Astrocyte (in vitro differentiated cells and primary cell): ENCODE results near the gene RUBCNL. TPM values are rescaled to one million over a fixed set of nuclear protein-coding genes. Genes with fewer than 3 reads are reported as not detected.

Source experiments
- DNase-seq: peaks from one replicate; pipeline ENCODE4 v3.0.0-alpha.2; 2010; ENCODE audit warnings: low read depth
- FAIRE-seq: peaks from 2 replicates; lab custom pipeline; 2011; peaks lifted over from hg19 to GRCh38; lab: Jason Lieb, UNC
- H2AFZ ChIP-seq: 2 replicates; pipeline ENCODE4 v1.6.0; 2012; ENCODE audit warnings: low read depth, low read length, inconsistent platforms
- H3K27ac ChIP-seq: 2 replicates; pipeline ENCODE4 v1.5.1; 2011; ENCODE audit warnings: low read depth, low read length, inconsistent platforms
- H3K27me3 ChIP-seq: 2 replicates; pipeline ENCODE4 v1.6.0; 2011; ENCODE audit warnings: low read length, inconsistent platforms; ENCODE audit not compliant: insufficient read depth
- H3K36me3 ChIP-seq: 2 replicates; pipeline ENCODE4 v1.5.1; 2011; ENCODE audit warnings: low read length, inconsistent platforms; ENCODE audit not compliant: insufficient read depth
- H3K4me1 ChIP-seq: 2 replicates; pipeline ENCODE4 v1.5.1; 2011; ENCODE audit warnings: low read length, inconsistent platforms; ENCODE audit not compliant: insufficient read depth
- H3K4me2 ChIP-seq: 2 replicates; pipeline ENCODE4 v1.6.0; 2012; ENCODE audit warnings: low read length, inconsistent platforms
- H3K4me3 ChIP-seq: 2 replicates; pipeline ENCODE4 v1.5.1; 2011; ENCODE audit warnings: low read depth, mild to moderate bottlenecking, low read length, inconsistent platforms; ENCODE audit not compliant: insufficient read depth
- H3K79me2 ChIP-seq: 2 replicates; pipeline ENCODE4 v1.6.0; 2012; ENCODE audit warnings: mild to moderate bottlenecking, low read length, inconsistent platforms; ENCODE audit not compliant: insufficient read depth
- H3K9ac ChIP-seq: 2 replicates; pipeline ENCODE4 v1.6.0; 2012; ENCODE audit warnings: mild to moderate bottlenecking, low read length, inconsistent platforms
- H3K9me3 ChIP-seq: 2 replicates; pipeline ENCODE4 v1.5.1; 2012; ENCODE audit warnings: low read depth, mild to moderate bottlenecking, low read length, inconsistent platforms; ENCODE audit not compliant: insufficient read depth
- H4K20me1 ChIP-seq: 2 replicates; pipeline ENCODE4 v1.6.0; 2012; ENCODE audit warnings: low read length, inconsistent platforms; ENCODE audit not compliant: insufficient read depth
- H3K27ac Mint-ChIP-seq: one replicate; pipeline ENCODE4 v1.8.0; 2021; ENCODE audit warnings: mild to moderate bottlenecking, mixed read lengths; ENCODE audit not compliant: unreplicated experiment
- H3K27me3 Mint-ChIP-seq: one replicate; pipeline ENCODE4 v1.8.0; 2021; ENCODE audit warnings: low read depth, mixed read lengths; ENCODE audit not compliant: unreplicated experiment
- H3K36me3 Mint-ChIP-seq: one replicate; pipeline ENCODE4 v1.8.0; 2021; ENCODE audit warnings: low read depth, mixed read lengths; ENCODE audit not compliant: unreplicated experiment
- H3K4me1 Mint-ChIP-seq: one replicate; pipeline ENCODE4 v1.8.0; 2021; ENCODE audit warnings: low read depth, mixed read lengths; ENCODE audit not compliant: unreplicated experiment
- H3K4me3 Mint-ChIP-seq: one replicate; pipeline ENCODE4 v1.8.0; 2021; ENCODE audit warnings: mild to moderate bottlenecking, moderate library complexity, mixed read lengths; ENCODE audit not compliant: unreplicated experiment
- H3K9me3 Mint-ChIP-seq: one replicate; pipeline ENCODE4 v1.8.0; 2021; ENCODE audit warnings: mild to moderate bottlenecking, mixed read lengths; ENCODE audit not compliant: unreplicated experiment
- EZH2 ChIP-seq: IDR thresholded peaks from 2 replicates; pipeline ENCODE4 v1.6.1; 2012; ENCODE audit warnings: mild to moderate bottlenecking, low read length, inconsistent platforms; ENCODE audit not compliant: insufficient read depth
- total RNA-seq: library from RNA; stranded (reverse); gene quantifications from 2 replicates; pipeline ENCODE4 v1.2.1, GENCODE V29; 2021
- TF ChIP-seq, protein P1 (sequence below): IDR thresholded peaks from 2 replicates; pipeline ENCODE4 v1.5.1; 2011; ENCODE audit warnings: low read depth, mild to moderate bottlenecking, inconsistent platforms, low read length, moderate library complexity; ENCODE audit not compliant: insufficient read depth

RUBCNL gene
- total RNA-seq, 1 donor from 2014 or later = 1.5 TPM

- Mint-ChIP-seq H3K9me3 (peaks cover 15% of the 10 kb centered on the region), H3K4me3 (no peak overlapping the region), H3K36me3 (no peaks in the 10 kb centered on the region), H3K27ac (peak overlapping the region; percentile 95), H3K27me3 (peaks cover 2% of the 10 kb centered on the region), H3K4me1 (peaks cover 20% of the 10 kb centered on the region)
- no peak for TF ChIP-seq EZH2
- TF ChIP-seq, protein P1, sequence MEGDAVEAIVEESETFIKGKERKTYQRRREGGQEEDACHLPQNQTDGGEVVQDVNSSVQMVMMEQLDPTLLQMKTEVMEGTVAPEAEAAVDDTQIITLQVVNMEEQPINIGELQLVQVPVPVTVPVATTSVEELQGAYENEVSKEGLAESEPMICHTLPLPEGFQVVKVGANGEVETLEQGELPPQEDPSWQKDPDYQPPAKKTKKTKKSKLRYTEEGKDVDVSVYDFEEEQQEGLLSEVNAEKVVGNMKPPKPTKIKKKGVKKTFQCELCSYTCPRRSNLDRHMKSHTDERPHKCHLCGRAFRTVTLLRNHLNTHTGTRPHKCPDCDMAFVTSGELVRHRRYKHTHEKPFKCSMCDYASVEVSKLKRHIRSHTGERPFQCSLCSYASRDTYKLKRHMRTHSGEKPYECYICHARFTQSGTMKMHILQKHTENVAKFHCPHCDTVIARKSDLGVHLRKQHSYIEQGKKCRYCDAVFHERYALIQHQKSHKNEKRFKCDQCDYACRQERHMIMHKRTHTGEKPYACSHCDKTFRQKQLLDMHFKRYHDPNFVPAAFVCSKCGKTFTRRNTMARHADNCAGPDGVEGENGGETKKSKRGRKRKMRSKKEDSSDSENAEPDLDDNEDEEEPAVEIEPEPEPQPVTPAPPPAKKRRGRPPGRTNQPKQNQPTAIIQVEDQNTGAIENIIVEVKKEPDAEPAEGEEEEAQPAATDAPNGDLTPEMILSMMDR = no peak
- Histone ChIP-seq H3K36me3 (no peaks in the 10 kb centered on the region), H3K9me3 (no peaks in the 10 kb centered on the region), H2AFZ (peak overlapping the region; percentile 8), H3K4me3 (no peak overlapping the region), H4K20me1 (no peaks in the 10 kb centered on the region), H3K4me1 (peaks cover 24% of the 10 kb centered on the region), H3K79me2 (no peaks in the 10 kb centered on the region), H3K27me3 (no peaks in the 10 kb centered on the region), H3K9ac (peak overlapping the region; percentile 28), H3K4me2 (peak overlapping the region; percentile 64), H3K27ac (peak overlapping the region; percentile 75)
- FAIRE-seq (peak; percentile 9), DNase-seq (peak; percentile 86)
These were observed 90.1 kb downstream of the RUBCNL start for GRCh38 chr13:46296921-46297320.

- FAIRE-seq (peak; percentile 97), DNase-seq (peak; percentile 96)
- H4K20me1 ChIP-seq = no peaks in the 10 kb centered on the region
- no peak for TF ChIP-seq EZH2
- TF ChIP-seq, protein P1 = no peak
- H3K27me3 Mint-ChIP-seq = peaks cover 2% of the 10 kb centered on the region
- no peaks in the 10 kb centered on the region for H3K79me2 ChIP-seq
- H3K4me1 ChIP-seq = peaks cover 24% of the 10 kb centered on the region
- peaks cover 20% of the 10 kb centered on the region for H3K4me1 Mint-ChIP-seq
- H3K36me3 Mint-ChIP-seq = no peaks in the 10 kb centered on the region
- peak overlapping the region; percentile 95 for H3K27ac Mint-ChIP-seq
- no peak overlapping the region for H3K4me3 ChIP-seq
- no peaks in the 10 kb centered on the region for H3K36me3 ChIP-seq
- H3K9me3 ChIP-seq = no peaks in the 10 kb centered on the region
- peak overlapping the region; percentile 64 for H3K4me2 ChIP-seq
- peak overlapping the region; percentile 28 for H3K9ac ChIP-seq
- H3K27ac ChIP-seq = peak overlapping the region; percentile 75
- no peak overlapping the region for H2AFZ ChIP-seq
- no peaks in the 10 kb centered on the region for H3K27me3 ChIP-seq
- peaks cover 11% of the 10 kb centered on the region for H3K9me3 Mint-ChIP-seq
- H3K4me3 Mint-ChIP-seq = no peak overlapping the region
These were observed 90.8 kb downstream of the RUBCNL start for GRCh38 chr13:46296115-46296822.

DNA sequence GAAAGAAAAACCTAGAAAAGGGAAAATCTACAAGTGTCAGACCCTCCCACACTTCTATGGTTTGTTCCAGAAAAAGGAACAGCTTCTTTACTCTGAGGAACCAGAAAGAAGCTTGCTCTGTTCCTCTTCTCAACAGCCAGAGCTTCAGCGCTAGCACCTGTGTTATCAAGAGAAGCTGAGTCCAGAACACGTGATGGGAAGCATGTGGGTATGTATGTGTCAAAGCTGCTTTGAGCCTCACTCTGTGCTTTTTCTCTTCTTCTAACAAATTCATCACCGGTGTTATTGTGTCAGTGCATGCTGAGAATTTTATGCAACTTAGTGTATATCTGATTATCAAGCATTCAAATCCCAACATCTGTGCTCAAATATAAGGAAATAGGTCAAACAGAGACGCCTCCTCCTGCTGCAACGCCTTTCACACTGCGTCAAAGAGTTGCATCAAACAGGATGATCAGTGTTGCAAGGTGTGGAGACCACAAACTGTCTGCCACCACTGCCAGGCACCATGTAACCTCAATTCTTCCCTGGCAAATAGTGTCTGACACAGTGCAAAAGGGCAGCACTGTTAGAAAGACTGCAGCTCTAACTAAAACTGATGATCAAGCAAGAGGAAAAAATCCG is 91.4 kb downstream of the RUBCNL start:
- Mint-ChIP-seq H3K27me3 (peaks cover 2% of the 10 kb centered on the region), H3K36me3 (no peaks in the 10 kb centered on the region), H3K27ac (peak overlapping the region; percentile 95), H3K4me1 (peaks cover 20% of the 10 kb centered on the region), H3K9me3 (peaks cover 11% of the 10 kb centered on the region), H3K4me3 (no peak overlapping the region)
- no peaks in the 10 kb centered on the region for H3K79me2 ChIP-seq
- H2AFZ ChIP-seq = no peak overlapping the region
- FAIRE-seq (no peak), DNase-seq (no peak)
- H3K9ac ChIP-seq = no peak overlapping the region
- H3K4me1 ChIP-seq = peaks cover 24% of the 10 kb centered on the region
- no peaks in the 10 kb centered on the region for H4K20me1 ChIP-seq
- peak overlapping the region; percentile 75 for H3K27ac ChIP-seq
- H3K9me3 ChIP-seq = no peaks in the 10 kb centered on the region
- H3K36me3 ChIP-seq = no peaks in the 10 kb centered on the region
- H3K4me2 ChIP-seq = peak overlapping the region; percentile 64
- TF ChIP-seq, protein P1 = no peak
- TF ChIP-seq EZH2 = no peak
- no peaks in the 10 kb centered on the region for H3K27me3 ChIP-seq
- no peak overlapping the region for H3K4me3 ChIP-seq
